ENCODE results near the gene USP34. TPM values are rescaled to one million over a fixed set of nuclear protein-coding genes. Genes with fewer than 3 reads are reported as not detected.

The USP34 gene
- total RNA-seq, 1 donor from 2014 or later: 176 TPM

DNA sequence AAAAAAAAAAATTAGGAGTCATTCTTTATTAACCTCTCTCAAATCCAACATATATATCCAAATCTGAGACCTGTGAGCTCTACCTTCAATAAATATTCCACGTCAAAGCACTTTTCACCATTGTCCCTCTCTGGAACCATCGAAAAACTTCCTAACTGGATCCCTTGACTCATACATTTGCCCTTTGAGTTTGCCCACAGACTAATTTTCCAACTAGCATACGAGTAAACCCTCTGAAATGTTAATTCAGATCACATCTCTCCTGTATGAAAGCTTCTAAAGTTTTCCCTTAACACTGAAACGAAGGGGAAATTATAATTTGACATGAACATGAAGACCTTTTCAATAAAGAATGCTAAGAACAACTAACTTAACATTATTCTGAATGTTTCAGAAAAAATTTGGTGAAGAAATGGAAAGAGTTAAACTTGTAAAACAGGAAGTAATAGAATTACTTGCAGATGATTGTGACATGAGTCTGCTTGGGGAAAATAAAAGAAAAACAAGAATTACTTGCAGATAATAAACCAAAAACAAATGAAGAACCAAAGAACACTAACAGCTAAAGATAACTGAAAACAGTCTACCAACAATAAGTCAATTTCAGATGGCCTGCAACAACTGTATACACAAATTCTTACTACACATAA, 198.3 kb downstream of the USP34 start:
- ChIA-PET CTCF (no interaction called here), POLR2A (interaction anchor here (0.7 kb wide), 1 partner anchor 171 kb away, joined by 8 read pairs; no protein-coding TSS in a partner anchor)
- Mint-ChIP-seq H3K4me1 (no peaks in the 10 kb centered on the region), H3K36me3 (ENCODE audit: low read depth) (peaks cover 60% of the 10 kb centered on the region), H3K4me3 (no peak overlapping the region), H3K27ac (no peak overlapping the region), H3K27me3 (no peaks in the 10 kb centered on the region), H3K9me3 (no peaks in the 10 kb centered on the region)
- intact Hi-C loops (cut with micrococcal nuclease): no loop called here
- no peak for ATAC-seq (ENCODE audit: low read depth)
- DNase-seq: no peak
- TF ChIP-seq, protein P1, sequence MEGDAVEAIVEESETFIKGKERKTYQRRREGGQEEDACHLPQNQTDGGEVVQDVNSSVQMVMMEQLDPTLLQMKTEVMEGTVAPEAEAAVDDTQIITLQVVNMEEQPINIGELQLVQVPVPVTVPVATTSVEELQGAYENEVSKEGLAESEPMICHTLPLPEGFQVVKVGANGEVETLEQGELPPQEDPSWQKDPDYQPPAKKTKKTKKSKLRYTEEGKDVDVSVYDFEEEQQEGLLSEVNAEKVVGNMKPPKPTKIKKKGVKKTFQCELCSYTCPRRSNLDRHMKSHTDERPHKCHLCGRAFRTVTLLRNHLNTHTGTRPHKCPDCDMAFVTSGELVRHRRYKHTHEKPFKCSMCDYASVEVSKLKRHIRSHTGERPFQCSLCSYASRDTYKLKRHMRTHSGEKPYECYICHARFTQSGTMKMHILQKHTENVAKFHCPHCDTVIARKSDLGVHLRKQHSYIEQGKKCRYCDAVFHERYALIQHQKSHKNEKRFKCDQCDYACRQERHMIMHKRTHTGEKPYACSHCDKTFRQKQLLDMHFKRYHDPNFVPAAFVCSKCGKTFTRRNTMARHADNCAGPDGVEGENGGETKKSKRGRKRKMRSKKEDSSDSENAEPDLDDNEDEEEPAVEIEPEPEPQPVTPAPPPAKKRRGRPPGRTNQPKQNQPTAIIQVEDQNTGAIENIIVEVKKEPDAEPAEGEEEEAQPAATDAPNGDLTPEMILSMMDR (IDR thresholded peaks at IDR 0.05): no peak

DNA sequence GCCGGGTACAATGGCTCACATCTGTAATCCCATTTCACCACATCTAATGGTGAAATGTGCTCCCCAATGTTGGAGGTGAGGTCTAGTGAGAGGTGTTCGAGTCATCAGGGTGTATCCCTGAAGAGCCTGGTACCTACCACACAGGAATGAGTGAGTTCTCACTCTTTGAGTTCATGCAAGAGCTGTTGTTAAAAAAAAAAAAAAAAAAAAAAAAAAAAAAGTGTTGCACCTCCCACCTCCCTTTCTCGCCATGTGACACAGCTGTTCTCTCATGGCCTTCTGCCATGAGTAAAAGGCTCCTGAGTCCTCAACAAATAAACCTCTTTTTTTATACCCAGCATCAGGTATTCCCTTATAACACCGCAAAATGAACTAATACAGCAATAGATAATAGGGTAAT, 202.6 kb downstream of the USP34 start:
- POLR2A ChIA-PET: no interaction called here
- TF ChIP-seq, protein P1 (IDR thresholded peaks at IDR 0.05): no peak

DNA sequence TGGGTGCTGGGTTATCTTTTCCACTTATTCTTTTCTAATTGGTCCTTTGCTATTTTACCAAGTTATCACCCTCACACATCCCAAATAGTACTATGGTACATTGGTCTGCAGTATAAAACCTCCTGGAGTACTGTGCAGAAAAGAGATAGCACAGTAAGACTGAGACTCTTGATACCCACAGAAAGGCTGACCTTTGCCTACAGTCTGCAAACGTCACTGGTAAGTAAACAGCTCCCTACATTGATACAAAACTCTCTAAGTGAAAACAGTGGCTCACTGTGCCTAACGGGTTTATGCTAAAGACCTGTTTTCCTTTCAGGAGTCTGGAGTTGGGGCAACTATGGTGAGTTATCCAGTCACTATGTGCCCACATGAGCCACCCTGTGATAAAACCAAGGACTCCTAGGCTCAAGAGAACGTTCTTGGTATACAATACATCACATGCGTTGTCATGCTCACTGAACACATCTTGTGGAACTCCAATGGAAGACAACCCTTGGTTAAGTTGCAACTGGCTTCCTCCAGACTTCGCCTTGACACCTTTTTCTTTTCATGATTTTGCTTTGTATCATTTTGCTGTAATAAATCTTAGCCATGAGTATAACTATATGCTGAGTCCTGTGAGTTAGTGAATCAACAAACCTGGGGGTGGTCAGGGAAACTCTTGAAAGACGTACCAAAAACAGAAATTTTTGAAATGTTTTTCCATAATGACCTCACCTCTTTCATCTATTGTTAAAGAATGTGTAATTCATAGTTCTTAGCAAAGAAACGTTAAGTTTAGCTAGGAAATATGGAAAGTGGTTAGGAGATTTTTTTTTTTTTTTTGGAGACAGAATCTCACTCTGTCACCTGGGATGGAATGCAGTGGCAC, 204.0 kb downstream of the USP34 start:
- ChIA-PET CTCF (no interaction called here), POLR2A (no interaction called here)
- intact Hi-C loops (cut with micrococcal nuclease): no loop called here
- H3K4me1 Mint-ChIP-seq: no peaks in the 10 kb centered on the region
- DNase-seq (no peak), ATAC-seq (ENCODE audit: low read depth) (no peak)
- no peak overlapping the region for H3K27ac Mint-ChIP-seq
- H3K9me3 Mint-ChIP-seq: no peaks in the 10 kb centered on the region
- H3K27me3 Mint-ChIP-seq: no peaks in the 10 kb centered on the region
- H3K4me3 Mint-ChIP-seq: no peak overlapping the region
- TF ChIP-seq, protein P1 (IDR thresholded peaks at IDR 0.05): no peak
- H3K36me3 Mint-ChIP-seq (ENCODE audit: low read depth): peaks cover 57% of the 10 kb centered on the region

More for the DNA sequence above, 202.6 kb downstream of the USP34 start:
- CTCF ChIA-PET: interaction anchor here (1.1 kb wide), 1 partner anchor 21 kb away, joined by 3 read pairs; no protein-coding TSS in a partner anchor
- ATAC-seq (ENCODE audit: low read depth): no peak
- peaks cover 56% of the 10 kb centered on the region for H3K36me3 Mint-ChIP-seq (ENCODE audit: low read depth)
- H3K4me1 Mint-ChIP-seq: no peaks in the 10 kb centered on the region
- no peak overlapping the region for H3K4me3 Mint-ChIP-seq
- H3K27me3 Mint-ChIP-seq: no peaks in the 10 kb centered on the region
- H3K9me3 Mint-ChIP-seq: no peaks in the 10 kb centered on the region
- no peak overlapping the region for H3K27ac Mint-ChIP-seq
- intact Hi-C loops (cut with micrococcal nuclease): no loop called here
- no peak for DNase-seq

DNA sequence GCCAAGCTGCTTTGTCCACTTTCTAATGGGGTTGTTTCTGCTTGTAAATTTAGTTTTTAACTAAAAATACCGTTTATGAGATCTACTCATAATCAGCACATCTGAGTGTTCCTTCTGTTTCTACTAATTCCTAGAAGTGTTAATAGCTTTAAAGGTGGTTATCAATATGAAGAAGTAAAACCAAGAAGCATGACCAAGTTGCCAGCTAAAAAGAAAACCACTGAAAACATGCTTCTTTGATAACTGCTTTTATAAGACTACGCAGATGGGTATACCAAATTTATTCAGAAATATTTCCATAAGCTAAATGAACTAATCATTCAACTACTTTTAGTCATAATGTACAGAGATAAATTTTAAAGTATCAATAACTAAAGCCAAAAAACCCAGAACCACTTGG, 207.1 kb downstream of the USP34 start:
- Mint-ChIP-seq H3K36me3 (ENCODE audit: low read depth) (peaks cover 61% of the 10 kb centered on the region), H3K4me3 (no peak overlapping the region), H3K27ac (no peak overlapping the region), H3K9me3 (no peaks in the 10 kb centered on the region), H3K4me1 (no peaks in the 10 kb centered on the region), H3K27me3 (no peaks in the 10 kb centered on the region)
- TF ChIP-seq, protein P1 (IDR thresholded peaks at IDR 0.05): no peak
- CTCF ChIA-PET: interaction anchor here (1.2 kb wide), 1 partner anchor 10 kb away, joined by 3 read pairs; no protein-coding TSS in a partner anchor
- no peak for DNase-seq
- no peak for ATAC-seq (ENCODE audit: low read depth)
- intact Hi-C loops (cut with micrococcal nuclease): no loop called here
- POLR2A ChIA-PET: no interaction called here

DNA sequence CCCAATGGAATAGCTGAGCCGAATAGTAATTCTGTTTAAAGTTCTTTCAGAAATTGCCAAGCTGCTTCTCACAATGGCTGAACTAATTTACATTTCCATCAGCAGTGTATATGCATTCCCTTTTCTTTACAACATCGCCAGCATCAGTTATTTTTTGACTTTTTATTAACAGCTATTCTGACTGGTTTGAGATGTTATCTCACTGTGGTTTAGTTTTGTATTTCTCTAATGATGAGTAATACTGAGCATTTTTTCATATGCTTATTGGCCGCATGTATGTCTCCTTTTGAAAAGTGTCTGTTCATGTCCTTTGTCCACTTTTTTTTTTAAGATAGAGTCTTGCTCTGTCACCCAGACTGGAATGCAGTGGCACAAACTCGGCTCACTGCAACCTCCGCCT, 208.2 kb downstream of the USP34 start:
- H3K36me3 Mint-ChIP-seq (ENCODE audit: low read depth): peaks cover 67% of the 10 kb centered on the region
- no peak overlapping the region for H3K4me3 Mint-ChIP-seq
- ChIA-PET CTCF (no interaction called here), POLR2A (no interaction called here)
- intact Hi-C loops (cut with micrococcal nuclease): no loop called here
- no peak overlapping the region for H3K27ac Mint-ChIP-seq
- no peaks in the 10 kb centered on the region for H3K27me3 Mint-ChIP-seq
- no peak for DNase-seq
- no peak for ATAC-seq (ENCODE audit: low read depth)
- no peaks in the 10 kb centered on the region for H3K9me3 Mint-ChIP-seq
- H3K4me1 Mint-ChIP-seq: no peaks in the 10 kb centered on the region
- TF ChIP-seq, protein P1 (IDR thresholded peaks at IDR 0.05): no peak
